ENCODE data around the gene ZNF90.
"Not testable (repeated sequence)": the region's sequence is repeated elsewhere in the genome, so short reads cannot be mapped to it uniquely, and the experiment has no call there.

GRCh38 chr19:20137714-20138113, 59.9 kb downstream of the ZNF90 start:
- not testable (repeated sequence) for TF ChIP-seq CTCF, POLR2A (IDR thresholded peaks at IDR 0.05)
